B cell (primary cell): ENCODE results near the gene SMAP1. TPM values are rescaled to one million over a fixed set of nuclear protein-coding genes. Genes with fewer than 3 reads are reported as not detected.
"Not testable (repeated sequence)": the region's sequence is repeated elsewhere in the genome, so short reads cannot be mapped to it uniquely, and the experiment has no call there.

Source experiments
- ATAC-seq: fragments of 200-7000 bp; cut with Tn5 transposase; one replicate; pipeline ENCODE4 v1.10.0; 2021; ENCODE audit warnings: low read depth, mild to moderate bottlenecking, moderate number of reproducible peaks, moderate library complexity
- CTCF ChIA-PET: fragments of 350-600 bp; sonication (Branson Sonifier 250); formaldehyde crosslinking; loops from one replicate; lab custom pipeline; 2021; ENCODE audit warnings: antibody characterized with exemption, inconsistent platforms; lab: Charles Lee
- POLR2A ChIA-PET: fragments of 350-600 bp; sonication (Branson Sonifier 250); formaldehyde crosslinking; loops from one replicate; lab custom pipeline; 2021; ENCODE audit warnings: antibody characterized with exemption; lab: Charles Lee
- DNase-seq: peaks from one replicate; pipeline ENCODE4 v3.0.0; 2013
- H2AFZ ChIP-seq: 2 replicates; pipeline ENCODE4 v1.6.1; 2012; ENCODE audit warnings: mild to moderate bottlenecking, low read depth, low read length; ENCODE audit not compliant: insufficient read depth, poor library complexity, severe bottlenecking
- H3K27ac ChIP-seq, 2 donors: 1 replicate in 1 of 2; 2 replicates in 1 of 2; pipeline ENCODE4 v1.5.1; 2012 to 2013; ENCODE audit warnings: low read length in 2 of 2, mild to moderate bottlenecking in 2 of 2, moderate library complexity in 1 of 2
- H3K27me3 ChIP-seq, 4 experiments: fragments of 200-600 bp in 1 of 4; sonication (generic) in 1 of 4; replicated peaks in 1 of 4; 1 replicate in 2 of 4; 2 replicates in 2 of 4; pipeline versions ENCODE4 v1.6.1 to v1.7.0; 2013 to 2016; ENCODE audit warnings: low read length in 3 of 4, mild to moderate bottlenecking in 2 of 4, mixed read lengths in 1 of 4, moderate library complexity in 1 of 4; ENCODE audit not compliant: insufficient read depth in 4 of 4, control insufficient read depth in 3 of 4; ENCODE audit errors: control extremely low read depth in 1 of 4
- H3K36me3 ChIP-seq, 2 experiments: replicated peaks in 1 of 2; 1 replicate in 1 of 2; 2 replicates in 1 of 2; pipeline versions ENCODE4 v1.6.1 to v1.7.1; 2013; ENCODE audit warnings: low read length in 1 of 2; ENCODE audit not compliant: insufficient read depth in 2 of 2, control insufficient read depth in 1 of 2; ENCODE audit errors: control extremely low read depth in 1 of 2, extremely low read depth in 1 of 2
- H3K4me1 ChIP-seq, 2 donors: fragments of 200-600 bp in 1 of 2; sonication (generic) in 1 of 2; 1 replicate in 1 of 2; 2 replicates in 1 of 2; pipeline versions ENCODE4 v1.5.1 to v1.6.1; 2013 to 2017; ENCODE audit warnings: low read length in 2 of 2; ENCODE audit not compliant: control insufficient read depth in 2 of 2, insufficient read depth in 2 of 2
- H3K4me2 ChIP-seq: replicated peaks from 2 replicates; pipeline ENCODE3; 2012; ENCODE audit warnings: mild to moderate bottlenecking, low read depth, low read length; ENCODE audit not compliant: poor library complexity, severe bottlenecking
- H3K4me3 ChIP-seq, 5 experiments: fragments of 200-600 bp in 1 of 5; sonication (generic) in 1 of 5; 1 replicate in 3 of 5; 2 replicates in 2 of 5; pipeline versions ENCODE4 v1.5.1 to v1.7.0; 2011 to 2016; ENCODE audit warnings: low read length in 4 of 5, mild to moderate bottlenecking in 4 of 5, low read depth in 2 of 5, control low read depth in 1 of 5, moderate library complexity in 1 of 5; ENCODE audit not compliant: insufficient read depth in 1 of 5; ENCODE audit errors: control extremely low read depth in 1 of 5, extremely low read depth in 1 of 5
- H3K79me2 ChIP-seq: fragments of 200-600 bp; sonication (generic); one replicate; pipeline ENCODE4 v1.6.0; 2016; ENCODE audit warnings: low read length; ENCODE audit not compliant: control insufficient read depth, insufficient read depth
- H3K9ac ChIP-seq: fragments of 200-600 bp; sonication (generic); 2 replicates; pipeline ENCODE4 v1.6.1; 2017; ENCODE audit warnings: mild to moderate bottlenecking, low read length, moderate library complexity
- H3K9me3 ChIP-seq, 3 donors: one replicate each; pipeline versions ENCODE4 v1.6.1 to v1.7.1; 2013; ENCODE audit warnings: low read length in 2 of 3; ENCODE audit not compliant: control insufficient read depth in 2 of 3, insufficient read depth in 1 of 3; ENCODE audit errors: control extremely low read depth in 1 of 3
- H4K20me1 ChIP-seq: 2 replicates; pipeline ENCODE4 v1.6.0; 2012; ENCODE audit warnings: mild to moderate bottlenecking, low read length; ENCODE audit not compliant: insufficient read depth, control insufficient read depth, poor library complexity, severe bottlenecking
- H3K27ac Mint-ChIP-seq: one replicate; pipeline ENCODE4 v1.8.0; 2021; ENCODE audit warnings: mixed read lengths
- H3K27me3 Mint-ChIP-seq: one replicate; pipeline ENCODE4 v1.8.0; 2021; ENCODE audit warnings: mixed read lengths
- H3K4me1 Mint-ChIP-seq: one replicate; pipeline ENCODE4 v1.8.0; 2021; ENCODE audit warnings: mixed read lengths
- H3K4me3 Mint-ChIP-seq: one replicate; pipeline ENCODE4 v1.8.0; 2021; ENCODE audit warnings: mixed read lengths
- H3K9me3 Mint-ChIP-seq: one replicate; pipeline ENCODE4 v1.8.0; 2022; ENCODE audit warnings: mixed read lengths; ENCODE audit not compliant: insufficient read depth
- CTCF ChIP-seq: fragments of 200-600 bp; IDR thresholded peaks from one replicate; pipeline ENCODE4 v1.8.0; 2022; ENCODE audit warnings: antibody characterized with exemption, mild to moderate bottlenecking
- EZH2 ChIP-seq: IDR thresholded peaks from 2 replicates; pipeline ENCODE4 v1.6.1; 2012; ENCODE audit warnings: borderline replicate concordance, low read depth, mild to moderate bottlenecking, moderate library complexity, low read length; ENCODE audit not compliant: insufficient read depth, poor library complexity, severe bottlenecking
- WGBS: methylation state at CpG from one replicate; pipeline ENCODE4 v1.1.5; 2013; ENCODE audit warnings: missing lambda C conversion rate; ENCODE audit not compliant: insufficient coverage; 5-methylcytosine and 5-hydroxymethylcytosine counted together
- intact Hi-C: fragments of 100-400 bp; cut with micrococcal nuclease; formaldehyde crosslinking; loops from one replicate; pipeline ENCODE4 v1.10.0; 2022
- polyA plus RNA-seq: library from polyadenylated mRNA; depleted of rRNA; stranded (reverse); fragments of >200 nt; gene quantifications from 2 replicates; pipeline ENCODE4 v1.2.3, GENCODE V29; 2012
- total RNA-seq, 2 donors: library from RNA; stranded (reverse); fragments of 120-200 nt in 1 of 2; gene quantifications; 1 replicate in 1 of 2; 2 replicates in 1 of 2; pipeline versions ENCODE4 v1.2.3 to v1.2.4, GENCODE V29; 2013 to 2022

The SMAP1 gene
- total and polyA plus RNA-seq, 2 donors (not counting 1 experiment from before 2014, with no cell fraction given): 11.0 to 21.7 TPM

DNA sequence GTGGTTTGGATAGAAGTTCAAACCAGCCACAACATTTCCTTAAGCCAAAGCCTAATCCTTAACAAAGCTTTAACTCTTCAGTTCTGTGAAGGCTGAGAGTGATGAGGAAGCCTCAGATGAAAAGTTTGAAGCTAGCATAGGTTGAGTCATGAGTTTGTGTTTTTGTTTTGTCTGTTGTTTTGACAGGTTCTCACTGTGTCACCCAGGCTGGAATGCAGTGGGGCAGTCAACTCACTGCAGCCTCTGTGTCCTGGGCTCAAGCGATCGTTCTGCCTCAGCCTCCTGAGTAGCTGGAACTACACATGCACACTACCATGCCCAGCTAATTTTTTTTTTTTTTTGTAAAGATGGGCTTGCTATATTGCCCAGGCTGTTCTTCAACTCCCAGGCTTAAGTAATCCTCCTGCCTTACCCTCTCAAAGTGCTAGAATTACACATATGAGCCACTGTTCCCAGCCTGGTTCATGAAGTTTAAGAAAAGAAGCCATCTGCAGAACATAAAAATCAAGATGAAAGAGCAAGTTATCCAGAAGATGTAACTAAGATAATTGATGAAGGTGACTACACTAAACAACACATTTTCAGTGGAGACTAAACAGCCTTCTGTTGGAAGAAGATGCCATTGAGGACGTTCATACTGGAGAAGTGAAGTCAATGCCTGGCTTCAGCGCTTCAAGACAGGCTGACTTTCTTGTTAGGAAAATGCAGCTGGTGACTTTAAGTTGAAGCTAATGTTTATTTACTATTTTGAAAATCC lies 96.2 kb downstream of the SMAP1 start:
- DNase-seq (no peak), ATAC-seq (no peak)
- H3K4me3 ChIP-seq: no peak overlapping the region
- intact Hi-C loops: no loop called here
- H4K20me1 ChIP-seq: no peaks in the 10 kb centered on the region
- ChIA-PET CTCF (no interaction called here), POLR2A (no interaction called here)
- Mint-ChIP-seq H3K27ac (no peak overlapping the region), H3K4me1 (no peaks in the 10 kb centered on the region), H3K27me3 (no peaks in the 10 kb centered on the region), H3K9me3 (no peaks in the 10 kb centered on the region), H3K4me3 (no peak overlapping the region)
- no peaks in the 10 kb centered on the region for H3K9me3 ChIP-seq
- WGBS: no CpG with 5 or more reads among the region's 4 CpGs
- no peaks in the 10 kb centered on the region for H3K79me2 ChIP-seq
- no peak for TF ChIP-seq CTCF
- no peak for TF ChIP-seq EZH2
- no peak overlapping the region for H3K4me2 ChIP-seq
- H3K9ac ChIP-seq: no peak overlapping the region
- no peak overlapping the region for H3K27ac ChIP-seq
- no peak overlapping the region for H2AFZ ChIP-seq
- no peaks in the 10 kb centered on the region for H3K27me3 ChIP-seq
- no peaks in the 10 kb centered on the region for H3K4me1 ChIP-seq
- H3K36me3 ChIP-seq: peaks cover 0 to 2% of the 10 kb centered on the region in 2 experiments

- TF ChIP-seq EZH2 (no peak), CTCF (no peak)
- Histone ChIP-seq H3K79me2 (no peaks in the 10 kb centered on the region), H3K4me1 (no peaks in the 10 kb centered on the region), H3K4me2 (no peak overlapping the region), H3K9me3 (no peaks in the 10 kb centered on the region), H3K27me3 (no peaks in the 10 kb centered on the region), H2AFZ (no peak overlapping the region), H4K20me1 (no peaks in the 10 kb centered on the region), H3K36me3 (peaks cover 0 to 2% of the 10 kb centered on the region in 2 experiments), H3K4me3 (no peak overlapping the region), H3K27ac (no peak overlapping the region), H3K9ac (no peak overlapping the region)
- Mint-ChIP-seq H3K4me1 (no peaks in the 10 kb centered on the region), H3K27ac (no peak overlapping the region), H3K9me3 (no peaks in the 10 kb centered on the region), H3K27me3 (no peaks in the 10 kb centered on the region), H3K4me3 (no peak overlapping the region)
- no peak for DNase-seq
- POLR2A ChIA-PET: no interaction called here
- intact Hi-C loops: no loop called here
- CTCF ChIA-PET: interaction anchor here (0.6 kb wide), 1 partner anchor 25 kb away, joined by 3 read pairs; no protein-coding TSS in a partner anchor
- no peak for ATAC-seq
- no CpG with 5 or more reads among the region's 4 CpGs for WGBS
These were observed 97.0 kb downstream of the SMAP1 start for GRCh38 chr6:70764706-70765105.

DNA sequence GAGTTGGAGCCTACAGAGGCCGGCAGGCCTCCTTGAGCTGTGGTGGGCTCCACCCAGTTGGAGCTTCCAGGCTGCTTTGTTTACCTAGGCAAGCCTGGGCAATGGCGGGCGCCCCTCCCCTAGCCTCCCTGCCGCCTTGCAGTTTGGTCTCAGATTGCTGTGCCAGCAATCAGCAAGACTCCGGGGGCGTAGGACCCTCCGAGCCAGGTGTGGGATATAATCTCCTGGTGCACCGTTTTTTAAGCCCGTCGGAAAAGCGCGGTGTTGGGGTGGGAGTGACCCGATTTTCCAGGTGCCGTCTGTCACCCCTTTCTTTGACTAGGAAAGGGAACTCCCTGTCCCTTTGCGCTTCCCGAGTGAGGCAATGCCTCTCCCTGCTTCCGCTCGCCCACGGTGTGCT lies 103.7 kb downstream of the SMAP1 start:
- H3K4me1 Mint-ChIP-seq, H3K9me3 ChIP-seq, DNase-seq, H3K4me3 Mint-ChIP-seq, intact Hi-C loops, H3K9ac ChIP-seq, H3K9me3 Mint-ChIP-seq, CTCF ChIA-PET, H3K27me3 ChIP-seq, POLR2A ChIA-PET, H4K20me1 ChIP-seq, ATAC-seq, H3K4me2 ChIP-seq, H3K27ac ChIP-seq, H3K4me1 ChIP-seq, H2AFZ ChIP-seq, H3K79me2 ChIP-seq, H3K27me3 Mint-ChIP-seq, H3K4me3 ChIP-seq, H3K27ac Mint-ChIP-seq: not testable (repeated sequence)
- WGBS: 99% methylated on average over 17 of the region's 19 CpGs
- H3K36me3 ChIP-seq: peaks cover 0 to 10% of the 10 kb centered on the region in 2 experiments
